GM23338 (cell line): ENCODE measurements around the gene LAMC3. TPM values are rescaled to one million over a fixed set of nuclear protein-coding genes. Genes with fewer than 3 reads are reported as not detected.

Source experiments
- ATAC-seq: fragments of 200-7000 bp; cut with Tn5 transposase; 3 replicates; pipeline ENCODE4 v1.9.1; 2020
- DNase-seq: peaks from one replicate; pipeline ENCODE4 v3.0.0-alpha.2; 2015; ENCODE audit warnings: low spot score
- H2AFZ ChIP-seq: fragments of 200-600 bp; sonication (generic); 2 replicates; pipeline ENCODE4 v1.8.0; 2016; ENCODE audit warnings: antibody characterized with exemption, mild to moderate bottlenecking, moderate library complexity
- H3F3A ChIP-seq: fragments of 200-600 bp; sonication (generic); replicated peaks from 2 replicates; pipeline ENCODE4 v1.8.0; 2017; ENCODE audit warnings: antibody characterized with exemption, mixed run types, low read depth
- H3K27ac ChIP-seq: fragments of 200-600 bp; sonication (generic); 2 replicates; pipeline ENCODE4 v1.6.1; 2016; ENCODE audit warnings: low read depth
- H3K27me3 ChIP-seq: fragments of 200-600 bp; sonication (generic); 2 replicates; pipeline ENCODE4 v1.8.0; 2016; ENCODE audit warnings: mild to moderate bottlenecking, mixed run types, moderate library complexity; ENCODE audit not compliant: insufficient read depth
- H3K36me3 ChIP-seq: fragments of 200-600 bp; sonication (generic); 2 replicates; pipeline ENCODE4 v1.8.0; 2016; ENCODE audit warnings: mild to moderate bottlenecking; ENCODE audit not compliant: insufficient read depth
- H3K4me1 ChIP-seq: fragments of 200-600 bp; sonication (generic); 2 replicates; pipeline ENCODE4 v1.8.0; 2016; ENCODE audit warnings: mild to moderate bottlenecking, moderate library complexity; ENCODE audit not compliant: insufficient read depth
- H3K4me2 ChIP-seq: fragments of 200-600 bp; sonication (generic); 2 replicates; pipeline ENCODE4 v1.7.1; 2017; ENCODE audit warnings: mixed run types
- H3K4me3 ChIP-seq: fragments of 200-600 bp; sonication (generic); 2 replicates; pipeline ENCODE4 v1.6.1; 2016; ENCODE audit warnings: mixed run types
- H3K79me2 ChIP-seq: fragments of 200-600 bp; sonication (generic); replicated peaks from 2 replicates; pipeline ENCODE4 v1.8.0; 2017; ENCODE audit warnings: mild to moderate bottlenecking; ENCODE audit not compliant: insufficient read depth
- H3K9me2 ChIP-seq: fragments of 200-600 bp; sonication (generic); 2 replicates; pipeline ENCODE4 v1.8.0; 2017; ENCODE audit not compliant: insufficient read depth
- H4K20me1 ChIP-seq: fragments of 200-600 bp; sonication (generic); replicated peaks from 2 replicates; pipeline ENCODE4 v1.8.0; 2017; ENCODE audit warnings: mild to moderate bottlenecking; ENCODE audit not compliant: insufficient read depth
- H3K27ac Mint-ChIP-seq: 2 replicates; pipeline ENCODE4 v1.8.0; 2020; ENCODE audit warnings: inconsistent platforms, mild to moderate bottlenecking, moderate library complexity, mixed read lengths
- H3K27me3 Mint-ChIP-seq: 3 replicates; pipeline ENCODE4 v1.8.0; 2022; ENCODE audit warnings: low read depth, mild to moderate bottlenecking, moderate library complexity, mixed read lengths, inconsistent platforms; ENCODE audit not compliant: insufficient read depth, poor library complexity
- H3K36me3 Mint-ChIP-seq: 3 replicates; pipeline ENCODE4 v1.8.0; 2021; ENCODE audit warnings: low read depth, mild to moderate bottlenecking, inconsistent platforms, moderate library complexity, mixed read lengths
- H3K4me1 Mint-ChIP-seq: 3 replicates; pipeline ENCODE4 v1.8.0; 2020; ENCODE audit warnings: mild to moderate bottlenecking, inconsistent platforms, mixed read lengths
- H3K4me3 Mint-ChIP-seq: 3 replicates; pipeline ENCODE4 v1.8.0; 2021; ENCODE audit warnings: moderate library complexity, mild to moderate bottlenecking, inconsistent platforms, mixed read lengths
- H3K9me3 Mint-ChIP-seq: 3 replicates; pipeline ENCODE4 v1.8.0; 2020; ENCODE audit warnings: moderate library complexity, mild to moderate bottlenecking, inconsistent platforms, mixed read lengths
- CREB1 ChIP-seq: fragments of 250-450 bp; sonication (Bioruptor Pico); IDR thresholded peaks from 2 replicates; pipeline ENCODE4 v1.5.0; 2020; ENCODE audit warnings: low read depth, mild to moderate bottlenecking, moderate library complexity
- REST ChIP-seq: IDR thresholded peaks from one replicate; pipeline ENCODE4 v1.6.1; 2018; ENCODE audit warnings: antibody characterized with exemption; ENCODE audit not compliant: unreplicated experiment
- STAT1 ChIP-seq: IDR thresholded peaks from one replicate; pipeline ENCODE4 v1.6.1; 2016; ENCODE audit warnings: antibody characterized with exemption; ENCODE audit not compliant: unreplicated experiment
- ZNF331 ChIP-seq: fragments of 250-450 bp; sonication (Bioruptor Pico); IDR thresholded peaks from 2 replicates; pipeline ENCODE4 v1.5.0; 2020; ENCODE audit warnings: low read depth, mild to moderate bottlenecking, moderate library complexity
- ZNF462 ChIP-seq: fragments of 250-450 bp; sonication (Bioruptor Pico); IDR thresholded peaks from 2 replicates; pipeline ENCODE4 v1.5.0; 2020; ENCODE audit warnings: mild to moderate bottlenecking, moderate library complexity
- polyA plus RNA-seq: library from polyadenylated mRNA; unstranded; fragments of >200 nt; fragmentation: Nextera tagmentation; extraction: Ambion mirVana; gene quantifications from 2 replicates; pipeline ENCODE4 v1.2.1, GENCODE V29; 2016
- total RNA-seq: library from RNA; depleted of rRNA; stranded (reverse); fragments of >200 nt; shearing (Covaris generic); gene quantifications from 2 replicates; pipeline ENCODE4 v1.2.3, GENCODE V29; 2014

The LAMC3 gene
- total and polyA plus RNA-seq, 2 experiments from 2014 or later: 9.0 to 27.4 TPM

GRCh38 chr9:131112374-131113154 lies 103.6 kb downstream of the LAMC3 start (continued):
- TF ChIP-seq ZNF462 (no peak), STAT1 (no peak)

- Histone ChIP-seq H2AFZ (no peak overlapping the region), H3K27me3 (no peaks in the 10 kb centered on the region), H3K27ac (no peak overlapping the region), H3K36me3 (peaks cover 31% of the 10 kb centered on the region), H3K79me2 (no peaks in the 10 kb centered on the region), H3K4me2 (no peak overlapping the region), H3K9me2 (no peaks in the 10 kb centered on the region), H3F3A (0 out of 2 replicates have a peak, but pooled peaks cover 3% of the 10 kb centered on the region), H3K4me3 (no peak overlapping the region), H4K20me1 (peaks cover under 1% of the 10 kb centered on the region; the same call in 1 of the 2 replicates), H3K4me1 (peaks cover 7% of the 10 kb centered on the region)
- ATAC-seq (no peak), DNase-seq (no peak)
- no peaks in the 10 kb centered on the region for H3K9me3 Mint-ChIP-seq
- peaks cover 22% of the 10 kb centered on the region for H3K4me1 Mint-ChIP-seq
- peaks cover 20% of the 10 kb centered on the region for H3K27me3 Mint-ChIP-seq
- H3K4me3 Mint-ChIP-seq: no peak overlapping the region
- peaks cover 83% of the 10 kb centered on the region for H3K36me3 Mint-ChIP-seq
- H3K27ac Mint-ChIP-seq: peak overlapping the region; percentile 80; the same call in 1 of the 2 replicates
- TF ChIP-seq REST: no peak
- TF ChIP-seq CREB1 (CRISPR knock-in tag): no peak
- no peak for TF ChIP-seq ZNF331 (CRISPR knock-in tag)
Measured at GRCh38 chr9:131113655-131114054, 104.7 kb downstream of the LAMC3 start.
